ENCODE data around the gene RASA3. TPM values are rescaled to one million over a fixed set of nuclear protein-coding genes. Genes with fewer than 3 reads are reported as not detected.

The RASA3 gene
- total and polyA plus RNA-seq, 2 of the 4 experiments (the other 2 are of a cell fraction) = 21.0 to 31.4 TPM

- dilution Hi-C loops (cut with HindIII; ENCODE audit: low sequenced_read_pairs, unreplicated experiment) = no loop called here
- H3K36me3 ChIP-seq (ENCODE audit: control insufficient read depth, insufficient read depth, low read length) = peaks cover 5% of the 10 kb centered on the region; the same call in 1 of the 2 replicates
- H3K27ac ChIP-seq (ENCODE audit: insufficient read depth, low read length) = no peak overlapping the region
- H3K4ac ChIP-seq (ENCODE audit: low read depth, low read length) = no peak overlapping the region
- DNase-seq (no peak), ATAC-seq (ENCODE audit: low read depth) (no peak)
- in situ Hi-C loops (cut with MboI; ENCODE audit: low sequenced_read_pairs) = no loop called here
- no peak overlapping the region for H3K56ac ChIP-seq (ENCODE audit: extremely low read depth, insufficient read depth, low read length)
- H3K4me2 ChIP-seq (ENCODE audit: low read depth, low read length) = no peak overlapping the region
- no peak overlapping the region for H2BK120ac ChIP-seq (ENCODE audit: low read depth, low read length)
- H3K9me1 ChIP-seq (ENCODE audit: insufficient read depth, low read length) = peaks cover 11% of the 10 kb centered on the region
- H3K4me3 ChIP-seq (ENCODE audit: insufficient read depth, low read depth, low read length) = no peak overlapping the region
- H3K9me3 ChIP-seq (ENCODE audit: control insufficient read depth, insufficient read depth, low read length) = no peaks in the 10 kb centered on the region
- intact Hi-C loops (cut with micrococcal nuclease) = no loop called here
- H4K8ac ChIP-seq (ENCODE audit: low read depth in 2 of 2, low read length in 2 of 2) = no peak overlapping the region
- no peaks in the 10 kb centered on the region for H3K27me3 ChIP-seq (ENCODE audit: control insufficient read depth, insufficient read depth, low read length)
- H2BK20ac ChIP-seq (ENCODE audit: low read depth, low read length) = no peak overlapping the region
- H2BK15ac ChIP-seq (ENCODE audit: low read depth, low read length) = no peak overlapping the region
- POLR2A ChIA-PET (ENCODE audit: unreplicated experiment) = no interaction called here
- peaks cover 12% of the 10 kb centered on the region for H3K4me1 ChIP-seq (ENCODE audit: control insufficient read depth, insufficient read depth, low read length)
- H2BK5ac ChIP-seq (ENCODE audit: low read depth, low read length, poor library complexity, severe bottlenecking) = no peak overlapping the region
- BruUV-seq (replicated peaks) = no TSS peak
- 96% methylated on average over 18 of the region's 34 CpGs; no CpG with 5 or more reads in 1 of the 2 experiments for WGBS, 2 experiments (ENCODE audit: extremely low coverage in 2 of 2, insufficient read length in 1 of 2)
- no peak overlapping the region for H2AK9ac ChIP-seq (replicated peaks; ENCODE audit: low read depth, low read length, poor library complexity)
- peaks cover 7 to 68% of the 10 kb centered on the region in 2 experiments; a peak in 3 of 4 replicates for H3K79me1 ChIP-seq (ENCODE audit: low read depth in 1 of 2, low read length in 2 of 2)
- H2AFZ ChIP-seq (replicated peaks; ENCODE audit: low read length, poor library complexity) = no peak overlapping the region
- H3K18ac ChIP-seq (ENCODE audit: low read depth, low read length) = no peak overlapping the region
- H3K23ac ChIP-seq (ENCODE audit: low read depth, low read length) = no peak overlapping the region
- H4K20me1 ChIP-seq (ENCODE audit: insufficient read depth, low read length) = peaks cover 73% of the 10 kb centered on the region
- H2AK5ac ChIP-seq (ENCODE audit: low read depth, low read length) = no peak overlapping the region
- CTCF ChIA-PET = no interaction called here
- H4K5ac ChIP-seq (ENCODE audit: low read depth, low read length) = no peak overlapping the region
- H3K9ac ChIP-seq (ENCODE audit: low read depth, low read length) = no peak overlapping the region
- no peak overlapping the region for H3K14ac ChIP-seq (replicated peaks; ENCODE audit: low read depth, low read length)
- H4K91ac ChIP-seq (ENCODE audit: insufficient read depth, low read depth, low read length) = no peak overlapping the region
- TF ChIP-seq CHD1 (IDR thresholded peaks at IDR 0.05; ENCODE audit: low read depth, low read length) = no peak
- no peak for TF ChIP-seq MAFK (IDR thresholded peaks at IDR 0.05; ENCODE audit: low read depth, low read length)
- TF ChIP-seq, protein P1, sequence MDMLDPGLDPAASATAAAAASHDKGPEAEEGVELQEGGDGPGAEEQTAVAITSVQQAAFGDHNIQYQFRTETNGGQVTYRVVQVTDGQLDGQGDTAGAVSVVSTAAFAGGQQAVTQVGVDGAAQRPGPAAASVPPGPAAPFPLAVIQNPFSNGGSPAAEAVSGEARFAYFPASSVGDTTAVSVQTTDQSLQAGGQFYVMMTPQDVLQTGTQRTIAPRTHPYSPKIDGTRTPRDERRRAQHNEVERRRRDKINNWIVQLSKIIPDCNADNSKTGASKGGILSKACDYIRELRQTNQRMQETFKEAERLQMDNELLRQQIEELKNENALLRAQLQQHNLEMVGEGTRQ (IDR thresholded peaks at IDR 0.05; ENCODE audit: low read depth, low read length) = no peak
- TF ChIP-seq RFX5 (IDR thresholded peaks at IDR 0.05; ENCODE audit: low read depth, low read length) = no peak
- TF ChIP-seq RAD21 (IDR thresholded peaks at IDR 0.05; ENCODE audit: low read length) = no peak
- TF ChIP-seq SMC3 (IDR thresholded peaks at IDR 0.05; ENCODE audit: low read depth, low read length) = no peak
- no peak for TF ChIP-seq POLR2A (IDR thresholded peaks at IDR 0.05; ENCODE audit: low read depth, low read length)
- TF ChIP-seq BHLHE40 (IDR thresholded peaks at IDR 0.05; ENCODE audit: low read depth, low read length) = no peak
- TF ChIP-seq RCOR1 (IDR thresholded peaks at IDR 0.05; ENCODE audit: insufficient replicate concordance, low read length) = no peak
- no peak for TF ChIP-seq ELK1 (IDR thresholded peaks at IDR 0.05; ENCODE audit: borderline replicate concordance, low read depth, low read length)
- no peak for TF ChIP-seq NFE2L2 (IDR thresholded peaks at IDR 0.05; ENCODE audit: low read depth, low read length)
- TF ChIP-seq CEBPB (IDR thresholded peaks at IDR 0.05; ENCODE audit: low read depth, low read length) = no peak
- no peak for TF ChIP-seq FOS (IDR thresholded peaks at IDR 0.05; ENCODE audit: low read depth, low read length)
- TF ChIP-seq MXI1 (IDR thresholded peaks at IDR 0.05; ENCODE audit: borderline replicate concordance, low read depth, low read length) = no peak
- TF ChIP-seq MAZ (IDR thresholded peaks at IDR 0.05; ENCODE audit: borderline replicate concordance, low read depth, low read length) = no peak
Measured at GRCh38 chr13:114080739-114081561, 51.5 kb downstream of the RASA3 start.

All from IMR-90 (cell line).